GM19395 (cell line): ENCODE data around the gene XYLT1.

Experiments used
- ATAC-seq: cut with Tn5 transposase; IDR thresholded peaks from one replicate; pipeline ENCODE4 v1.9.1; 2021; ENCODE audit warnings: mild to moderate bottlenecking, moderate library complexity; ENCODE audit not compliant: unreplicated experiment

Gene XYLT1

DNA sequence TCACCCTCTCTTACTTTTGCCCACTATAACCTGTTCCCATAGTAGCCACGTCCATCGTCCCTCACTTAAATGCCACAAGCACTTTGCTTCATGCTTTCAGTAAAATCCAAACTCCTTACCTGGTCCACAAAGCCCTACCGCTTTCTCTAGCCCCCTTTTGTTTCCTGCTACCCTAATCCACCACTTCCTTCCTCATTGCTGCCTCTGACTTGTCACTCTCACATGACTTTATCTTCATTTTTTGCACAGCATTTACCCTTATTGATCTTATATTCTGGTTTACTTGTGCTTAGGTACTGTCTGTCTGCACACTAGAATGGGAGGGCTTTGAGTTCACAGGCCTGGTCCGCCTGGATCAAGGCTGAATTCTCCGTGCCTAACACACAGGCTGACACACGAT, 340.0 kb downstream of the XYLT1 start:
- no peak for ATAC-seq

DNA sequence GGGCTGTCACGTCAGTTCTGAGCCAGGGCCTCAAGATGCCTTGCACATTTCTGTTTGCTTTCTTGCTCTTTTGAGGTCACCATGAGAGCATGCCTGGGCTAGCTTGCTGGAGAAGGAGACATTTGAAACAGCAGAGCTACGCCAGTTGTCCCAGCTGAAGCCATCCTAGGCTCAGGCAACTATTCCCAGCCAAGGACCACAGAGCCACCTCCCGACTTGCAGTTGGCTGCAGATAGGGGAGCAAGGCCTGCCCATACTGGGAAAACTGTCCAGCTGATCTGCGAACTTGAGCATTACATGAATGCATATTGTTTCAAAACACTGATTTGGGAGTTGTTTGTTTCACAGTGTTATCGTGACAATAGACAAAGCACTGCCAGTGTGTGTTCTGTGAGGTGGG, 340.8 kb downstream of the XYLT1 start:
- ATAC-seq = no peak

DNA sequence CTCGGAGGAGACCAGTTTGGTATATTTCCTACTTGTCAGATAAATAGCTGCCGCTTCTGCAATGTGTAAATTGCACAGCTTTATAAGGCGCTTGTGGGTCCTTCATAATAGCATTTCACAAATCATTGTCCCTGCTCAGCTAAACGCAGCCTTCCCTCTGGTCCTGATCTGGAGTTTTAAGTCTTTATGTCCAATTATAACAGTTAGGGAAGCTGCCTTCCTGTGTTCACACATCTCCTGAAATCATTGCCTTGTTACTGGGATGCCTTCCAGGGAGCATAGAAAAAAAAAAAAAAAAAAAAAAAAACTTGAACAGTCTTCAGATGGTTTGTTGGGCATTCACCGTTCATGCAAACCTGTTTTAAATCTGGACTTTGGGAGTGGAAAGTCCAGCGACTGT, 342.0 kb downstream of the XYLT1 start:
- ATAC-seq = no peak

DNA sequence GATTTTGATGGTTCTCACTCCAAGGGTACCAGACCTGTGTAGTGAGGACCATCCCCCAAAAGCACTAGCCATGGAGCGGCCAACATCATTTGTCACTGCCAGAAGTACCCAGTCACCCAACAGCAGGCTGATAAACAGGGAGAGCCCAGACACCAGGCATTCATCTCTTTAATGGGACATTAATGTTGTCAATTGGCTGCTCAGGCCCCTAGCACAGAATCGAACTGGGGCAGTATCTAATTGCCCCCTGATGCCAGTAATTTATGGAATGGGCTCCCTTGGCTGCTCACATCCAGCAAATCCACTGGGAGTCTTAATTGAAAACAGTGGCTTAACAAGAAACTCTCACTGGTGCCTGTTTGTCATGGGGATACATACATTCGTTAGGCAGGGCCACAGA, 344.6 kb downstream of the XYLT1 start:
- ATAC-seq = no peak

DNA sequence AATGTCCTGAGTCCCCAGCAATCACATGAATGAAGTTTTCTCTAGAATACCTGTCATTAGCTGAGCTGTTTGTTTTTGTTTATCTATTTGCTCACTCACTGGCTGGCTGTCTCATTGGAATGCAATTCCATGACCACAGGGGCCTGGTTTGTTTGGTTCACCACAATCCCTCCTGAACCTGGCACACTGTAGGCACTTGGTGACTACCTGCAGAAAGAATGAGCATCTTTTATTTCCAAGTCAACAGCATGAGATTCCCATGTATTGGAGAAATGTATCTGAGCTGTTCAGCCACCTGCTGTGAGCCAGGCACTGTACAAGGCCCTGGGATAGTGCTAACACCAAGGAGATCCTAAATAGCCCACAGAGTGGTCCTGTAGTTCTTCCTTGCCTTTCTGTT, 345.1 kb downstream of the XYLT1 start:
- ATAC-seq = no peak

DNA sequence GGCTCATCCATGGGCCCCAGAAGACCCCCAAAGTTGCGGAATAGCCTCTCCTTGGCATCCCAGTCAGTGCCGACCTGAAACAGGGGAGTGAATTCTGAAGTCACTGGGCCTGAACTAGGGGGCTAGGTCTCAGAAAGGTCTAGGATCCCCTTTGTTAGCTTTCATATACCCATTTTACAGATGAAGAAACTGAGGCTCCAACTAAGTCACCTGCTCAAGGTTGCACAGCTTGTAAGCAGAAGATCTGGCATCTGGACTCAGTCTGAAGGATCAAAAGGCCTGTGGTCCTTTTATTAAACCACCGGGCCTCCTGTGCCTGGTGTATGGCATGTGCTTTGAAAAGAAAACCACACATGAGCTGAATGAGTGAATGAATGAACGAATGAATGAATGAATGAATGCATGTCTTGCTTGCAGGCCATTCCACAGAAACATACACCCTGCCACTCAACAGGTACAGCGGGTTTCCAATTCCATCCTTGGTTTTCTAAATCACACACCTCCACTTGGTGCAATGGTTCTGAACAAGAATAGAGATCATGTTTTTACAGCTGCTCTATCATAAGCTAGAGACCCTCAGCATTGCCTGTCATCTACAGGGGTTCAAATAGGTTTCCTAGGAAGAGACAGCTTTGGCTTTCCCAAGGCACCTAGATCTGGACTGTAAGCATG, 352.7 kb downstream of the XYLT1 start:
- no peak for ATAC-seq

DNA sequence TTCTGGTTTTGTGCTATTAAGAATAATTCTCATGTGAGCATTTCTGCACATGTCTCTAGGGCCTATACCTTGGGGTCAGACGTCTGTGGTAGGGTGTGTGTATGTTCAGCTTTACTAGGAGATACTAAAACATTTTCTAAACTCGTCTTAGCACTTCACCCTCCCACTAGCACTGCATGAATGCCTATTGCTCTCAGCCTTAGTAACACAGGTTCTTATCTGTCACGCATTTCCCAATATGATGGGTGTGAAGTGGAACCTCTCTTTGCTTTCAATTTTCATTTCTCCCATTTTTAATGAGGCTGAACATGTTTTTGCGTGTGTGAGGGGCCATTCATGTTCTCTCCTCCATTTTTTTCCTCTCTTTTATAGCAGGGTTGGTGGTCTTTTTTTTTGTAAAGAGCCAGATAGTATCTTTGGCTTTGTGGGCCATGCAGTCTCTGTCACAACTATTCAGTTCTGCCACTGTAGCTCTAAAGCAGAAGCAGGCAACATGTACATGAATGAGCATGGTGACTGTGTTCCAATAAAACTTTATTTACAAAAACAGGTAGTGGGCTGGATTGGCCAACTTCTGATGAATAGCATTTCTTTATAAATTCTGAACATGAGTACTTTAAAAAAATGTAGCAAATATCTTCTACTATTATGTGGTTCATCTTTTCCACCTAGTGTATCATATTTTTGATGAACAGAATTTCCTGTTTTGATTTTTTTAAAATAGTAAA, 354.0 kb downstream of the XYLT1 start:
- no peak for ATAC-seq

DNA sequence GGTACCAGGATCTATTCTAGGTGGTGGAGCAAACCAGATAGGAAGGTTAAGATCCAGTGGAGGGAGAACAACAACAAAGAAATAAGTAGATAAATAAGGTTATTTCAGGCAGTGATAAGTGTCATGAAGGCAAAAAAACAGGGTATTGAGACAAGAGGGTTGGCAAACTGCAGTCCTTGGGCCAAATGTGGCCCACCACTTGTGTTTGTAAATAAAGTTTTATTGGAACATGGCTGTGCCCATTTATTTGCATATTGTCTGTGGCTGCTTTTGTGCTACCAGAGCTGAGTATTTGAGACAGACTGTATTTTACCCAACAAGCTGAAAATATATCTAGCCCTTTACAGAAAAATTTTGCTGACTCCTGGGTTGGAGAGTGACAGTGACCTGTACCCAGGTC, 361.3 kb downstream of the XYLT1 start:
- no peak for ATAC-seq

DNA sequence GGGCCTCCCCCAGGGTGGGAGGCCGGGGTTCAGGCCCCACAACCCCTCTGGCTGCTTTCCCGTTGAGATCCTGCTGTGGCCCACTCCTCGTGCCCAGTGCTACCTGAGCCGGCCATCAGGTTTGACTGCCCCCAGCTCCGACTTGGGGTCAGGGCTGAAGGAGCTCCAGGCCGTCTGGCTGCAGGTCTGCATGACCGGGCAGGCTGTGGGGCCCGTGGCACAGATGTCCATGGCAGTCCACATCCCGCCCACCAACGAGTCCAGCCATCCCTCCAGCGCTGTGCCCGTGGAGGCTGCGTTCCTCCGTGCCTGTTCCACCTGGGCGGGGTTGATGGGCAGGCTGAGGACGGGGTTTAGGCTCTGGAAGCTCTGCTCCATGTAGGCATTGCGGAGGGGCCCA, 362.2 kb downstream of the XYLT1 start:
- ATAC-seq = no peak

DNA sequence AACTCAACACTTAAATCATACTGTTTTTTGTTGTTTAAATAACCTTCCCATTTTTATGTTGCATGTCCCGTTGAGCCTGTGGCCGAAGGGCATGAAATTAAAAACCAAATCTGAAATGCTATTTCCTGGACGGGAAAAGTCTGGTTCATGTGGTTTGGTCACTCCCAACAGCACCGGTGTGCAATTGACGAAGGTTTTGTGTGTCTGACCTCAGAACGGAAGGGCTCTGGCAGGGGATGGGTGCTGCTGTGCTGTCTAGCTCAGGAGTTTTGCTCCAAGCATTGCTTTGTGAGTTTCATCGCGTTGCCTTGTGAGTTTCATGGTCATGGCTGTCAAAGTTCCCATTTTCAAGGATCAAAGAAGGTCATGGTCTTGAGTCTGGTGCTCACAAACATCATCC, 363.3 kb downstream of the XYLT1 start:
- ATAC-seq = no peak

DNA sequence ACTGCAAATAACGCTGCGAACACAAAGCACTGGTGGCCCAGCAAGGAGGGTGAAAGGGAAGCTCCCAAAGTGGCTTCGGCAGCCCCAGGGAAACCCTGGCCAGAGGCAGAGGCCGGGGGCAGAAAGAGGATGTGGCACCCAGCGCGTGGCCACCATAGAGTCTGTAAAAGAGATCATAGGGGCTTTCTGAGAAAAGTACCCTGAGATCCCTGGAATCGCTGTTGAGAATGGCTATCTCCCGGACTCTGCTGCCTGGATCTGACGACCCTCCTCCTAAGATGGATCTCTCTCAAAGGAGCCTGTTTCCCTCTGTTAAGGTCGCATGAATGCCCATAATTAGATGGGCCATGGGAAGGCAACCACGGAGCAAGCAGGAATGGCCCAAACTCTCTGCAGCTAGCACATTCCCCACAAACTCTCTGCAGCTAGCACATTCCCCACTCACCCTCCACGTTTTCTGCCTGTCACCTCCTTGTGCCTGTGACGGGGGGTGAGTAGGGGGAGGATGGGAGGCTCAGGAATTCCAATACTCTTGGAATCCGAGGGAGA, 364.4 kb downstream of the XYLT1 start:
- ATAC-seq = no peak

DNA sequence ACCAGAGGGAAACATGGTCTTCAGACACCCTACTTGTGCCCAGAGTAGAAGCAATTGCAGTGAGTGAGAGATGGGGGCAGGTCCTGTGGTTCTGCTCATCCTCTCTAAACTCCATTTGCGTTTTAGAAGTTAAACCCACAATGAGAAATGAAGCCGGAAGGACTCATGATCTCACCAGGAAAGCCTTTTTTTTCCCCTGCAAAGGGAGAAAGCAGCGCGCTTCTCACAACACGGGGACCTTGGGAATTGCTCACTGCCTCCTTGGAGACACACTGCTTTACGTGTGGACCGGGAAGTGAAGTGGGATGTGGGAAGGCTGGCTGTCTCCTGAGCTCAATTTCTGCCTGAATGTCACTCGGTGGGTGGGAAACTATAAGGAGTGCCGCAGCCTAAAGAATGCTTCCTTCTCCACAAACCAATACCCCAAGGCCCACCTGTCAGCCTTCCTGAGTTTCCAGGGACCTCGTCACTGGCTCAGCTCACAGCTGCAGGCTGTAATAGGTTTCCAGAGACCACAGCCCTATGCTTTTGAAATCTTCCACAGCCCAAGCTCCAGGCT, 365.4 kb downstream of the XYLT1 start:
- no peak for ATAC-seq

DNA sequence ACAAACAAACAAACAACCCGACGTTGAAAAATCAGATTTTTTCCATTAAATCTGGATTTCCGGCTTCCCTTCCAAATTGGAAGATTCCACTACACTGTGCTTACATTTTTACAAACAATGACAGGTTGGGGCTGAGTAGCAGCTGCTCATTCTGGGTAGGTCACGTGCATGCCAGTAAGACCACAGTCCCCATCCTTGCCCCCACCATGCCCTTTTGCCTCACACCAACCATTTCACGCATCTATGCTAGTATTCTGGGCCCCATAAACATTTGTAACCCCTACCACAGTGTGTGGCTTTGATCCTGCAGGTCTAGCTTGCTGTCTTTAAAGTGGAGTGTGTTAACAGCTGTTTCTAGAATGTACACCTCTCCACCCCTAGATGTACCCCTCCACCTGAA, 366.1 kb downstream of the XYLT1 start:
- no peak for ATAC-seq

DNA sequence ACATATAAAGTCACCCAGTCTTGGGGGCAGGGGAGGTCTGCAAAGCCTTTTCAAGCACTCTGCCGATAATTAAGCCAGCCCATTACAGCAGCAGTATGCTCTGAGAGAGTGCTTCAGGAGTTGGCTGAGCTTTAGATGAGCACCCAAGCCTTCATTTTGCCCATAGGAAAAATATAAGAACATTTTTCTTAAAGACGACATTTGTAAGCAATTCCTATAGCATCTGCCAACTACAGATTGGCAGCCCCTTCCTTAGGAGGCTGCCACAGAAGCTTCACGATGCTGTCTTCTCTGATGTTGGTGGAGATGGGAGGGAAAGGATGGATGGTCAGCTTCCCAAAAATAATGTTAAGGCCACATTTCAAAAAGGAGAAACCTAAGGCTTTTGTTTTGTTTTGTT, 367.5 kb downstream of the XYLT1 start:
- no peak for ATAC-seq

DNA sequence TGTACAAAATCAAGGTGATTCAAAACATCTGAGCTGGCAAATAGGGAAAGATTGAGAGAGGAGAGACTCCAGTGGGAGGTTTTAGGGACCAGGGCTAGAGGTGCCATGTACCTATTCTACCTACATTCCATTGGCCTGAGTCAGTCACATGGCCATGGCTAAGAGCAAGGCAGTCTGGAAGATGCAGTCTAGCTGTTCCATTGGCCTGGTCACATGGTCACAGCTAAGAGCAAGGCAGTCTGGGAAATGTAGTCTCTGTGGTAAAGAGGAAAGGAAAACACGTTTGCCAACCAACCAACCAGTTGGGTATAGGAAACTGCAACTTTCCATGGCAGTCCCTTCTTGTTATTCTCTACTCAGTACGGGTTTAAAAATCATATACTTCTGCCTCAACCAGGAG, 369.1 kb downstream of the XYLT1 start:
- no peak for ATAC-seq

DNA sequence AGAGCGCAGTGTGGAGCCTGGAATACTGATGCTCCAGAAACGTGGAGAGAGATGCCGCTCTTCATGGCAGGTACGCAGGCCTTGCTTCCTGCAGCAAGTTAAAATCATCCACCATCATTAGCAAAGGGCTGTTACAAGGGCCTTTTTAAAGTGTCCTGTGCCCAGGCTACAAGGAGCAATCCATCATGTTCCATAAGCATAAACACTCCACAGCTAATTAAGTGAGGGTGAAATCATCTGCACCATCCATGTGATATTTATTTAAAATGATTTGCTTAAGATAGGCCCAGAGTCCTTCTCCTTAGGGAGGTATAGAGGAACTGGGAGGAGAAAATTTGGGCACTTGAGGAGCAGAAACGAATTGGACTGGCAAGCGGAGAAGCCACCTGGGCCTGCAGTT, 372.1 kb downstream of the XYLT1 start:
- no peak for ATAC-seq

DNA sequence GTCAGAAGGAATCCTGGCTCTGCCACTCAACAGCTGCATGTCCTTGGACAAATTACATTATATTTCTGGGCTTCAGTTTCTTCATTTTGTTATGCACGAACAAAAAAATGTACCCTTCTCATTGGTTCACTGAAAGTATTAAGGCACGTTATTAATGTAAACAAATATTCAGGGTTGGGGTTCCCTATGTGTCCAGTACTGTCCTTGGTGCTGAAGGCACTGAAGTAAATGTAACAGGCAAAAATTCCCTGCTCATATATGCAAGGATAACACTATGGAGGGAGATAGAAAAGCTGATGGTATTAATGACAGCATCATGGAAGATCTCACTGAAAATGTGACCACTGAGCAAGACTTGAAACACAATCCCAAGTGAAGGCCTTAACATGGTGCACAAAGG, 386.6 kb downstream of the XYLT1 start:
- no peak for ATAC-seq

DNA sequence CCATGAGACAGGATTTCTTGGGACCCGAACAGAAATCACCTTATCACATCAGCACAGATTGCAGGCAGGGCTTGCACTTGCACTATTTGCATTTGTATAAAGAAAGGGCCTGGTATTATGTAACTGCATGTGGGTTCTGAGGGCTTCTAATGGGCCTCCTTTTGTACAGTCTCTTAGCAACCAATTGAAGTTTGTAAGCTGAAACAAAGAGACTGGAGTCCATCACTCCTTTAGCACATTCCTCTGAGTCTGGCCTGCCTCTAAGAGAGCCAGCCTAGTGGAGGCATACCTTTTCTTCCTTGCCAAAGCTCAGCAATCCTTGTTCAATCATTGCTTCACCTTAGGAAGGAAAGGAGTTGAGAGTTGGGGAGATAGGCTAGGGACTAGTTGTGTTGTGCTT, 387.1 kb downstream of the XYLT1 start:
- ATAC-seq = no peak

DNA sequence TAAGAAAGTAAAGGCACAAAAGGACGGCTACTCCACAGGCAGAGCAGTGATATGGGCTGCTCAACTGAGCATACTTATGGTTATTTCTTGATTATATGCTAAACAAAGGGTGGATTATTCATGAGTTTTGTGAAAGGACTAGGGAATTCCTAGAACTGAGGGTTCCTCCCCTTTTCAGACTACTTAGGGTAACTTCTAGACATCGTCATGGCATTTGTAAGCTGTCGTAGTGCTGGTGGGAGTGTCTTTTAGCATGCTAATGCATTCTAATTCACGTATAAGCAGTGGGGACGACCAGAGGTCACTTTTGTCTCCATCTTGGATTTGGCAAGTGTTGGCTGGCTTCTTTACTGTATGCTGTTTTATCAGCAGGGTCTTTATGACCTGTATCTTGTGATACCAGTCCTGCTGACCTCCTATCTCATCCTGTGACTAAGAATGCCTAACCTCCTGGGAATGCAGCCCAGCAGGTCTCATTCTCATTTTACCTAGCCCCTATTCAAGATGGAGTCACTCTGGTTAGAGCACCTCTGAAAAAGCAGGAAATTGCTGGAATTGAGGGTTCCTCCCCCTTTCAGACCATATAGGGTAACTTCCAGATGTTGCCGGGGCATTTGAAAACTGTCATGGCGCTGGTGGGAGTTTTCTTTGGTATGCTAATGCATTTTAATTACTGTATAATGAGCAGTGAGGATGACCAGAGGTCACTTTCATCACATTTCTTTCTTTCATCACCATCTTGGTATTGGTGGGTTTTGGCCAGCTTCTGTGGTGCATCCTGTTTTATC, 388.5 kb downstream of the XYLT1 start:
- no peak for ATAC-seq

DNA sequence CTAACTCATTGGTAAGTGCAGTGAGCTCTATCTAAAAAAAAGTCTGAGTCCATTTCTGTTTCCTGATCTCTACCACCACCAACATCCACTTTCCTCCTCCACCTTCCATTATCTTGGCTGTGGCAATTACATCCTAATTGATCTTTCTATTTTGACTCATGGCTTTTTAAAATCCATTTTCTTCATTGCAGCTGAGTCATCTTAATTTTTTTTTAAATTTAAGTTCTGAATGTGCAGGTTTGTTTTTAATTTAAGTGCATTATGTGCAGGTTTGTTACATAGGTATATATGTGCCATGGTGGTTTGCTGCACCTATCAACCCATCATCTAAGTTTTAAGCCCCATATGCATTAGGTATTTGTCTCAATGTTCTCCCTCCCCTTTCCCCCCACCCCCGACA, 390.7 kb downstream of the XYLT1 start:
- ATAC-seq = no peak

DNA sequence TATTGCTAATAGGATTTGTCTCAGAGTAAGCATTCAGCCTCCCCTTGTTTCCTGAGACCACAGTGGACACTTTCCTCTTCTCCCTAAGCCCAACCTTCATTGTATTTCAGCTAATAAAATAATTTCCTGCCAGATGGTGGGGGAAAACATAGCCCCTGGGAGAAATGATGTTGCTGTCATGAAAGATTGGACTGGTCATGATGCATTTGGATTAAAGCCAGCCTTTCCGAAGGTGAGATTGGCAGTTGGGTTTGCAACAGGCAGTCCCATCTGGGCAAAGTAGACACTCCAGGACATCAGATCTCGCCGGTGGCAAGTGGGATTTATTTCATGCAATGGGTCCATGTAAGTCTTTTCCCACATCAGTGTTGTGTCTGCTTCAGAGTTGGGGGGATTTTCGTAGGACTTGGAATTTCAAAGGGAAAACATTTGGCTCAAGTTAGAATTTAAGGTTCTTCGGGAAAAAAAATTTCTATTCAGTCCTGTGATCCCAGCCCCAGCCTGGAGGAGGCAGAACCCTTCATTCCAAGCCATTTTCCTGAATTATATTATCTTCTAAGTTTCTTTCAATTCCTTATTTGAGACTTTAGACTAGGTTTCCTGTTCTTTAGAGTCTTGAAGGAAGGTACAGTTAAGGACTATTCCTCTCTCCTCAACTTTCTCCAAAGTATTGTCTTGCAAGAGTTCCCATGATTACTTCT, 391.7 kb downstream of the XYLT1 start:
- no peak for ATAC-seq
